Stimulated activated naive CD8-positive, alpha-beta T cell treated with anti-CD3 and anti-CD28 coated beads, Interleukin-15, Interleukin-2, amounts not matched to agents 100 U/mL and 50 U/mL, for 24 hours (primary cell): ENCODE results near the gene ZNF154.

Experiments
- ATAC-seq: fragments of 150-1000 bp; cut with Tn5 transposase; one replicate; pipeline ENCODE4 v1.10.0; 2021
- DNase-seq: peaks from one replicate; pipeline ENCODE4 v3.0.0; 2021

The ZNF154 gene

DNA sequence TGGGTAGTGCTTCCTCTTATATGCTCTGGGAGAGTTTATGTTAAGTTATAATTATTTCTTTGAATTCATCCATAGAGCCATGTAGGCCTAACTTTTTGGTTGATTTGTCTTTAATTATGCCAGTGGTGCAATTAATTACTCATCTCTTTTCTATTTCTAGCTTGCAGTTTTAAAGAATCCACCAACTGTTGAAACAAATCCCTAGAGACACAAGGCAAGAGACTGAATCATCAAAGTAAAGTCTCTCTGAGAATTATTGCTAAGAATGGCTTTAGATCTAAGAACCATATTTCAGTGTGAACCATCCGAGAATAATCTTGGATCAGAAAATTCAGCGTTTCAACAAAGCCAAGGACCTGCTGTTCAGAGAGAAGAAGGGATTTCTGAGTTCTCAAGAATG lies 33.1 kb downstream of the ZNF154 start:
- DNase-seq (no peak), ATAC-seq (no peak)

DNA sequence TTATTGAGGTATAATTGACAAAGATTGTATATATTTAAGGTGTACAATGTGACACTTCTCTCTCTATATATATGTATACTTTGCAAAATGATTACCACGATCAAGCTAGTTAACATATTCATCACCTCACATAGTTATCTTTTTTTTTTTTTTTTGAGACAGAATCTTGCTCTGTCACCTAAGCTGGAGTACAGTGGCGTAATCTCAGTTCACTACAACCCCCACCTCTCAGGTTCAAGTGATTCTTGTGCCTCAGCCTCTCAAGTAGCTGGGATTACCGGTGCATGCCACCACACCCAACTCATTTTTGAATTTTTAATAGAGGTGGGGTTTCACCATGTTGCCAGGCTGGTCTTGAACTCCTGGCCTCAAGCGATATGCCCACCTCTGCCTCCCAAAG lies 36.5 kb downstream of the ZNF154 start:
- ATAC-seq: no peak
- no peak for DNase-seq

DNA sequence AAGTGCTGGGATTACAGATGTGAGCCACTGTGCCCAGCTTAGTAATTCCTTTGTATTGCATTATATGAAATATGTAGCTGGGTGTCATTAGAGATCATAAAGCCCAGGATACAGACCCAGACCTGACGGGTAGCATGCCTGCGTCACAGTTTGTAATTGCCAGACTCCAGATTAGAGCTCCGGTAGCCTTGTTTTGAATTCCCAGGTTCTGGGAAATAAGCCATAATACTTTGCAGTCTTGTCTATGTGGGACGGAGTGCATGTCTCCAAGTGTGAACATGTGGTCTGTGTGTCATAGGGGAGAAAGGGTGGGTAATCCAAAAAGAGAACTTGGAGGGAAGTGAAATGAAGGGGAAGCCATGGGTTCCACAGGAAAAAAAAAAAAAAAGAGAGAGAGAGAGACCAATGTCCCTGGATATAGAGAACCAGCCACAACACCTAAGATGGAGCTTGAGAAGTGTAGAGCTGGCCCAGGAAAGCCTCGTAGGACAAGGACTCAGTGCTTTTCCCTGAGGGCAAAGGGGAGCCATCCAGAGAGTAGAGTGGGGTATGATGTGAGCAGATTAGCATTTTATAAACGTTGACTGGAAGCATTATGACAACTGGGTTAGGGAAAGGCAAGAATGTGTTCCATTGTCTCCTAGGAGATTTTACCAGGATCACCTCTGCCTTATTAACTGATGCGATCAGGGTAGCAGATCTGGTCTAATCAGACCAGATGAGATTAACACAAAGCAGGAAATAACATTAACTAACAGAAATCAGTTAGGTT lies 37.7 kb downstream of the ZNF154 start:
- ATAC-seq: no peak
- DNase-seq: no peak

DNA sequence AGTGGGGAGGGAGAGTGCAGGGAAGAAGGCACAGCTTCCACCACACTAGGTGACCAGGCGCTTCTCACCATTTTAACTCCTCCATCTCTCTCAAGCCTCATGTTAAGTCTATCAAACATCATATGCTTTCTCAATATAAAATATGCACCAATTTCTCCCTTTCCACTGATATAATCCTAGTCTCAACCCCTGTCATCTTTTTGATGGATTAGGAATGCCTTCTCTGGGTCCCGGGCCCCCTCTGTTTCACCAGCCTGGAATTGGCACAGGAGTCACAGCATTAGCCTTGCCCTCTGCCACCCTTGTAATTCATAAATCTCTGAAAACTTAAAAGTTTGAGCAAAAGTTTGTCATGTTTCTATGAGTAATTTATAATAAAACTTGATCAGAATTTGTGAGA lies 40.4 kb downstream of the ZNF154 start, which contains the start of gene ZSCAN4:
Gene ZSCAN4, plus strand, starts transcription at position 301 of the 400 bp plus-strand sequence. CDS start 7,211 bp downstream, outside the sequence.
- ATAC-seq: no peak

DNA sequence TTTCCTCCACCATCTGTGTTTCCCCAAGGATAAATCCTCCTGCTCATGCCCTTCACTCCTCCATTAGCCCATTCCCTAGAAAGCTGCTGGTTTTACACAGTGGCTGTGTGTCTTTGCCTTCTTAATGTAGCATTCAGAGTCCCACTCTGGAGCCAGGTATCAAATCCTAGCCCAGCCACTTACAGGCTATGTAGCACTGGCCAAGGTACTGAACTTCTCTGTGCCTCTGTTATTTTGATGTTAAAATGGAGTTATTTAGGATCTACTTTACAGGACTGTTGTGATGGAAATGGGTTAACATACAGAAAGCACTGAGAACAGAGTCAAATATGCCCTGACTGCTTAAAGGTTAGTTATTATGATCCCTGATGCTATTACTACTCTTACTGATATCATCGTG lies 41.8 kb downstream of the ZNF154 start:
- no peak for ATAC-seq
- DNase-seq: no peak

More for the DNA sequence above, 40.4 kb downstream of the ZNF154 start, which contains the start of gene ZSCAN4:
- no peak for DNase-seq

DNA sequence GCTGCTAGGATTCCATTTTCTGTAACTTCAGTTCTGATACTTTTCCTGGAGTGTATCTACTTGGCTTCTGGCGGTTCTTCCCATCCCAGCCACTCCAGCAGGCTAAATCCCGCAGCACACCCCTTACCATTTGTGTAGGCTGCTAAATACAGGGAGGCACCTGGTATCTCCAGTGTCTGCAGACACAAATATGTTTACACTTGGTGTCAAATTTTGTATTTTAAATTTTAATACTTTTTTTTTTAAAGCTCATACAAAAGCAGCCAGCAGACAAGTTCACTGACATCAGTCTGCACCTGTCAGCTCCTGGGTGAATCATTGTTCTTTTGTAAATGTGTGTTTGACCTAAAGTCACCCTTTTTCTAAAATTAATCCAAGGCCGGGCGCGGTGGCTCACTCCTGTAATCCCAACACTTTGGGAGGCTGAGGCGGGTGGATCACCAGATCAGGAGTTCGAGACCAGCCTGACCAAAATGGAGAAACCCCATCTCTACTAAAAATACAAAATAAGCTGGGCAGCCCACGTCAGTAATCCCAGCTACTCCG lies 43.7 kb downstream of the ZNF154 start:
- no peak for DNase-seq
- no peak for ATAC-seq

DNA sequence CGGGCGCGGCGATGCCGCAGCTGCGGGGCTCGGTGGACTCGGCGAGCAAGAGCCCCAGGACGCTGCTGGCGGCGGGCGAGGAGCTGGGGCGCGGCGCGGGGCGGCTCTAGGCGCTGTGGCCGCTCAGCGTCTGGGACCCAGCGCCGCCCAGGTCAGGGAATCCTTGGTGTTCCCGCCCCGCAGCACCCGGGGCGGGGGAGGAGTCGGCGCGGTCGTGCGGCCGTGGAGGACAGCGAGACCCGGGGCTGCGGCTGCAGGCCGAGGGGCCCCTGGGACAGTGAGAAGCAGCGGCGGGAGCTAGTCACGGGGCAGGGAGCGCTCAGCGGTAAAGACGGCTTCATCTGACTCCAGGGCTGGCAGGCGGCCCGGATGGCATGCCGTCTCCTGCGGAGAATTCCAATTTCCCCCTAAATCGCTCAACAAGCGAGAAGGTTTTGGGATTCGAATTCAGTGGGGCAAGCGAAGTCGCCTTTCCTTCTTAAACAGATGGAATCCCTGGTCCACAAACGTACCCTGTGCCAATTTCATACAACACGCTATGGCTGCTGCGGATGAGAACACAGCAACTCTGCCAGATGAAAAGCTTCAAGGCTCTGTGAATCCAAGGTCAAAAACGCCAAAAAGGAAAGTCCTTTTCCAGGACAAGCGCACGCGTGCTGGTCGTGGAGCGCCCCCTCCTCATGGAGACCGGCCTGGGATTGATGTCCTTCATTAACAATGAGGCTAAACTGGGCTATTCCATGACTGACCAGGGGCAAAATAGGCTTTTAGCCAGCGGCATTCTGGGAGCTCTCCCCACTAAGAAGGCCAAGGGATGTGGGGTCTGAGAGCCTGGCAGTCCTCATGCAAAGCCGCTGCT lies 44.5 kb downstream of the ZNF154 start:
- DNase-seq (peak; percentile 9), ATAC-seq (peak; percentile 57)

DNA sequence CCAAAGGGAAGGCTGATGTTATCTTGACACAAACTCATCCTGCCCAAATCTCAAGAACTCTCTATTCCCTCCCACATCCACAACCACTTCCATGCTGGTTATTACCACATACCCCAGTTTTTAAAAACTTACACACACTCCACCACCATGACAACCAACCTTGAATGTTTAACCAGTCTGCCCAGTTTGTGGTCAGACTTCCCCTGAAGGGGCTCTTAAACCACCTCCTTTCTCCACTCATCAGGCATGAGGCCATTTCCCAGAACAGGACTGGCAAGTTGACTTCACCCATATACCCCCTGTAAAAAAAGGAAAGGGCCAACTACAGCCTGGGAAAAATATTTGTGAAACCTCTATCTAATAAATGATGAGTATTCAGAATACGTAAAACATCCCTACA lies 52.7 kb downstream of the ZNF154 start:
- no peak for DNase-seq
- no peak for ATAC-seq

DNA sequence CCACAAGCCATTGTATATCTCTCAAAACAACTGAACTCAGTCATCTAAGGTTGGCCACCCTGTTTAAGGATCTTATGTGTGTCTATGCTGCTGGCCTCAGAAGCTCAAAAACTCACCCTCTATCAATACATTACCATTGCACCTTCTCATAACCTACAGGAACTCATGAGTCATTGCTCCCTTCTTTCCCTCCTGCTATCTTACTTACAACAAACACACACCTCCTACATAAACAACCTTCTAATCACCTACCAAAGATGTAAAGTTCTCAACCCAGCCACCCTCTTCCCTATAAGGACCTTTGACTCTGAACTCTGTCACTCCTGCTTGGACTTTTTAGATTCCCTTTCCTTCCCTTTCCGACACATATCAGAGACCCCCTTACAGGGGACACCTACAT lies 53.6 kb downstream of the ZNF154 start:
- ATAC-seq (no peak), DNase-seq (no peak)

DNA sequence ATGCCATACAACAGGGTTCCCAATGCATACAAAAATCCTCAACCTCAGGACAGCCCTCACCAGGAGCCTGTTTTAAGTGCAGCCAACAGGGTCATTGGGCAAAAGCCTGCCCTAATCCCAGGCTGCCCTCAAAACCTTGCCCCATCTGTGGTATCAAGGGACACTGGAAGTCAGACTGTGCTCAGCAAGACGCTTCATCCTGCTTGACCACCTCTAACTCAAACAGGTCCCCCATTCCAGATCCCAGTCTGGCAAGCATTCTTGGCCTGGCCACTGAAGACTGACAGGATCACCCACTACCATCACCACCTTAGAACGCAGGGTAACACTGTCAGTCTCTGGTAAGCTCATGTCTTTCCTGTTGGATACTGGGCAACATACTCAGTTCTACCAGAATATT lies 55.3 kb downstream of the ZNF154 start:
- ATAC-seq: no peak

DNA sequence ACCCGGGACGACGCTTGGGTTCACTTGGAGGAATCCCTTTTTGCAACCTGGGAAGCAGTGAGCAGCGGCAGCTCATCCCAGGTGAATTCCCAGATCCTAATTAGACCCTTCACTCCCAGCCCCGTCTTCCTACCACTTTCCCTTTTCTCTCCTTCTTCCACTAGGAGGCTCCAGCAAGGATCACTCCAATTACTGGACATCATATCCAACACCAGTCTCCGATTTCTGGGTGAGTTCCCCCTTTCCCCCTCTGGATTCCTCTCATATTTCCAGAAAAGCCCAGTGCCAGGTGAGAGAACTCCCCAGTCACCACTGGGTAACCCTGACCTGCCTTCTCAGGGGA lies 57.4 kb downstream of the ZNF154 start:
- ATAC-seq (no peak), DNase-seq (no peak)

More for the DNA sequence above, 55.3 kb downstream of the ZNF154 start:
- no peak for DNase-seq

DNA sequence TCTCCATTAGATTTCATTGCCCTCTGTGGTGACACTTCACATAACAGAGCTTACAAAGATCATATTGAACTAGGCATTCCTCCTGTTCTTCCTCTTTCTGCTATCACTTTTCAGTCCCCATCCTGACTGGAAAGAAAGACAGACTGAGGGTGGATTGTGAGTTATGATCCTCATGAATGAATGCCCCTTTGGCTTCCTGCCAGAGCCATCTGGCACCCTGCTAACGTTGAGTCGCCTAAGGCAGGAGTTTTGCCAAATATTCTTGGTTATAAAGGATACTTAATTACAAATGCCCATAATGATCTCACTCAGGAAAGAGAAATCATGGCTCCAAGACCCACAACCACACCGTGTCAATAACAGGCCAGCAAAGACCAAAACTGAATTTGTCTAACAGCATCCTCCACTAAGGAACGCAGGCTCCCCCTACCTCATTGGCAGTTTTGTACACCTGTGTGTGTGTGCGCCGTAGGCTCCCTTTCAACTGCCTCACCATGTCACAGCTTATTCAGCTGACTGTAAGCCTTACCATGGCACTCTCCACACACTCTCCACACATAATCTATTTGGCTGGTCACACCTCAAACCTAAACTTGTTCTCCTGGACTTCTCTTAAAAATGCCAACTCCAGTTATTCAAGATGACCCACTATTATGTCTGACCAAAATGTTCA lies 60.5 kb downstream of the ZNF154 start:
- no peak for DNase-seq
- no peak for ATAC-seq
